ENCODE measurements around the gene CRYBG2.
A peak's percentile ranks its signal among the peaks of the same experiment; 100 is the strongest.

CRYBG2 gene

GRCh38 chr1:26277719-26278118 lies 76.2 kb downstream of the CRYBG2 start:
- DNase-seq = no peak

DNA sequence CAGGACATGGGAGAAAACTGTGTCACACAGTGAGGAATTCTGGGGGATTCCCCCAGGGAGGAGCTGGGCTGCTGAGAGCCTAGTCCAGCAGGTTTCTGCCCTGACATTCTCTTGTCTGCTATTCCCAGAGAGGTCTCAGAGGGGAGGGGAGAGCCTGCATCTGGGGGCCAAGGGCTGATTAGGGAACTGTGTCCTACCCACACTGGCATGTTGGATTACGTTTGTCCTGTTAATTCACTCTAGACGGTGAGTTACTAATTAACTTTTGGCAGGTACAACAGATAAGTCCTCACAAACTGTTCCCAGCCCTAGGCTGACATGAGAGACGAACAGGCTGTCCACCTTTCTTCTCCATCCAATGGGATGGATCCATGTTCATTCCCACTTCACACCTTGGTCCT lies 76.7 kb downstream of the CRYBG2 start:
- DNase-seq = no peak

DNA sequence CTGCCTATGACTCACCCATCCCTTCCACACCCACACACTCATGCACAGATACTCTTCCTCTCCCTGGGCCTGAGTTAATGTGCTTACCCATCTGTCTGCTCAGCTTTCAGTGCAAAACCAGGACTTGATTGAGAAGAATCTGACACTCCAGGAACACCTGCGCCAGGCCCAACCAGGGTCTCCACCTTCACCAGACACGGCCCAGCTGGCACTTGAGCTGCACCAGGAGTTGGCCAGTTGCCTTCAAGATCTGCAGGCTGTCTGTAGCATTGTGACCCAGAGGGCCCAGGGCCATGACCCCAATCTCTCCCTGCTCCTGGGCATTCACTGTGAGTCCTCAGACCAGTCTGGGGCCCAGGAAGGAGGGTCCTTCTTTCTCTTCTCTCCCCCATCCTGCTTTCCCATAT lies 77.5 kb downstream of the CRYBG2 start:
- DNase-seq = no peak

DNA sequence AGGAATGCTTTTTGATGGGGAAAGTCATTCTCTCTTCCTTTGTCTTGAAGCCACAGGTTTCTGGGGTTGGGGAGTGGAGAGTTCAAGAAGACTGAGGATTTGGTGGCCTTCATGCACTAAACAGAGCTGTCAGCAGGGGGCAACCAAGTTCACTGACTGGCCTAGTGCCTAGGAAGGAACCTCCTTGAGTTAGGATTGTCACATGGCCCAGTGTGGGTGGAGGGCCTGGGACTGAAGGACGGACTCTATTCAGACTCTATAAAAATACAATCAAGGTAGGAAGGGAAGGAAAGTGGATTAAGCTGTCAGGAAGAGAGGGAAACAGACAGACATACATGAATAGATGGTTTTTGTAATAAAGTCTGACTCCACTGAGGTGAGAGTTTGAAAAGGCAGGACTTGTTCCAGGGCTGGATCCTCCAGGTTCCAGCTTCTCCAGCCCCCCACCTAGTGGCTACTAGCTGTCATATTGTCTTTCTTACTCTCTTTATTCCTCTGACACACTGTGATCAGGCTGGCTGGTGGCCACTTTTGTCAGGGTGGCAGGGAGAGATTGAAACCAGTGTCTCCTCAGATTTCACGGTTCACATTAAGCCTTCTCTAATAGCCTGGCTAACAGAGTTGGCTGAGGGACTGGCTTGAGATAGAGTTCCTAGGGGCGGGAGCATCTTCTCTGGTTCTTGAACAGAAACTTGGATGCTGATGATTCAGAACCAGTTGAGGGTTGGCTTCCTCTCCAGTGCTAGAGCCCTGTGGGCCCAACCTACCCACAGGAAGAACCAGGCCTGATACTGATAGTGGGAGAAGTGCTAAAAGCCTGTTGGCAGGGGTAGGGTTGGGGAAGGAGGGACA lies 78.1 kb downstream of the CRYBG2 start:
- peak; percentile 81 for DNase-seq

- DNase-seq = no peak
Observed at GRCh38 chr1:26274801-26275425, 79.0 kb downstream of the CRYBG2 start.

Measured in activated gamma-delta T cell treated with Interleukin-2 at 50 U/mL for 16 hours (primary cell).